Stomach (tissue), 4 donors: ENCODE results near the gene LYSMD2.

Source experiments
- CTCF ChIP-seq, 7 experiments: fragments of 450-650 bp in 4 of 7; fragments of 200-600 bp in 3 of 7; sonication (generic) in 3 of 7; IDR thresholded peaks; one replicate each; pipeline ENCODE4 v1.5.1; 2016 to 2019; ENCODE audit warnings: antibody characterized with exemption in 7 of 7, control low read depth in 2 of 7, mild to moderate bottlenecking in 1 of 7
- POLR2A ChIP-seq, 4 donors: fragments of 450-650 bp; IDR thresholded peaks; one replicate each; pipeline ENCODE4 v1.6.1; 2016; ENCODE audit warnings: antibody characterized with exemption in 4 of 4, control low read depth in 2 of 4, mild to moderate bottlenecking in 1 of 4, moderate library complexity in 1 of 4

- no peak for TF ChIP-seq CTCF (IDR thresholded peaks at IDR 0.05)
- no peak for TF ChIP-seq POLR2A (IDR thresholded peaks at IDR 0.05)
Measured at GRCh38 chr15:51750186-51750585, 12.7 kb upstream of the LYSMD2 start.
